GM21825 (cell line): Measurements from ENCODE around the gene RIPOR2.

ENCODE experiments used
- ATAC-seq: cut with Tn5 transposase; IDR thresholded peaks from one replicate; pipeline ENCODE4 v1.9.1; 2021; ENCODE audit warnings: mild to moderate bottlenecking, moderate library complexity; ENCODE audit not compliant: unreplicated experiment

The RIPOR2 gene

GRCh38 chr6:24906314-24906713, 29.4 kb downstream of the RIPOR2 start:
- ATAC-seq = no peak

- no peak for ATAC-seq
Observed at GRCh38 chr6:24905483-24905882, 30.3 kb downstream of the RIPOR2 start.

GRCh38 chr6:24903681-24904080, 32.1 kb downstream of the RIPOR2 start:
- ATAC-seq = no peak

DNA sequence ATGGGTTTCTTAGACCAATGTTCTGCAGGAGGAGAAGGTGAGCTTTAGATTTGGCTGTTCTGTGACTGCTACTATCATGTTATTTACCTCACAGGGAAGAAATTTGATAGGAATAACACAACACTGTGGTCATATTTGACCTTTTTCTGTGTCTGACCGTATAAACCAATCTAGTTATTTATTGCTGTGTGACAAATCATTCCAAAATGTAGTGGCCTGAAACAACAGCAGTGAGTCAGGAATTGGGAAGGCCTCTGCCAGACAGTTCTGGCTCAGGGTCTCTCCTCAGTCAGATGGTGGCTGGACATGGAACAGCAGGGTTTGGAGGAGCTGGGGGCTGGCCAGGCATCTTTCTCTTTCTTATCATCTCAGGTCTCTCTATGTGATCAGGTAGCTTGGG, 33.0 kb downstream of the RIPOR2 start:
- no peak for ATAC-seq

- ATAC-seq = no peak
Observed at GRCh38 chr6:24901698-24902328, 33.9 kb downstream of the RIPOR2 start.

- no peak for ATAC-seq
Observed at GRCh38 chr6:24900917-24901697, 34.7 kb downstream of the RIPOR2 start.

- ATAC-seq = no peak
Observed at GRCh38 chr6:24899997-24900325, 35.8 kb downstream of the RIPOR2 start.

DNA sequence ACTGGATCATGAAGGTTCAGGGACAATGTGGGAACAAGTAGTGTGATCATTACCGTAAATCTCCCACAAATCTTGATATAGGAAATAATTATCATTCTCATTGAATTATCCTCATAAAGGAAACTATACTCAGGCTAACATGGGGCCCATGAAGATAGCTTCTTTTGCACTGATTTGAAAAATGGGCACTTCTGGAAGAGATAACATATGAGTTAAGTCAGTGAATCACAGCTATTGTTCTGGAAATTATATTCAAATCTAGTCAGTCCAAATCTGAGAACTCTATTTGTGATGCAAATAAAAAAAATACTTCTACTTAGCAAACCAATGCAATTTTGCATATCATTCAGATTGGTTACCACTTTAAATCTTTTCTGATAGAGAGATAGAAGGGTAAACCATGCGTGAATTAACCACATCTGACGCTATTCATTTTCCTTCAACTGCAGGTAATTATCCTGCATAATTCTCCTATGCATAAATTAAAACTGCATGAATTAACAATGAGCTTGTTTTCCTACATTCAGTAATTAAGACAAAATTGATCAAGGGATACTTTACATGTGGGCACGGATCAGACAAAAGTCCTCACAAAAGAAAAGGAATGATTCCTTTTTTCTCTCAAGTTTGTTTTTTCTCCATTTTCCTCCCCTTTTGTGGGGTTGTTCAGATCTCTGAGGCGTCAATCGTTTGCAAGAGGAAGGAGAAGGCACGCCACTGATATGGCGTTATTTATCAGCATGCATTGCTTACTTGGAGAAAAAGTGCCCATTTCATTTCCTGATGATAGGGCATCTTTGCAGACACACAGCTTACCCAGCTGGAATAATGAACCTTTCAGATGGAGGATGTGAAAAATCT, 36.4 kb downstream of the RIPOR2 start:
- ATAC-seq = no peak

GRCh38 chr6:24898676-24899075, 37.1 kb downstream of the RIPOR2 start:
- no peak for ATAC-seq

- ATAC-seq = no peak
Observed at GRCh38 chr6:24897186-24897585, 38.6 kb downstream of the RIPOR2 start.

- no peak for ATAC-seq
Observed at GRCh38 chr6:24893342-24893850, 42.4 kb downstream of the RIPOR2 start.

DNA sequence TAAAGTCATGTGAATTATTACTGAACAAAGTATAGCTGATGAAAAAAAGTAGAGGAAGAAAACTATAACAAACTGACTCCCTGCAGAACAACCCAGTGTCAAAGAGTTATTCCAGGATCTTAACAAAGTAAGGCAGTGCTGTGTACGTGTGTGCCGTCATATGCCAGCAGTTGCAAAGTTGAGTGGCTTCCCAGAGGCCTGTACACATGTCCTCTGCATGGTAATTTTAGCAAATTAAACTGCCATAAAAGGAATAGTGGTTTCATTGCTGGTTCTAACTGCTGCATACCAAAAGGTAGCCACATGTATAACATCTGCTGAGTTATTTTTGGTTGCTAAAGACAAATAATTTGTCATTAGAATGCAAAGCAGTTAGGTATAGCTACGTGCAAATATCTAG, 44.8 kb downstream of the RIPOR2 start:
- no peak for ATAC-seq

DNA sequence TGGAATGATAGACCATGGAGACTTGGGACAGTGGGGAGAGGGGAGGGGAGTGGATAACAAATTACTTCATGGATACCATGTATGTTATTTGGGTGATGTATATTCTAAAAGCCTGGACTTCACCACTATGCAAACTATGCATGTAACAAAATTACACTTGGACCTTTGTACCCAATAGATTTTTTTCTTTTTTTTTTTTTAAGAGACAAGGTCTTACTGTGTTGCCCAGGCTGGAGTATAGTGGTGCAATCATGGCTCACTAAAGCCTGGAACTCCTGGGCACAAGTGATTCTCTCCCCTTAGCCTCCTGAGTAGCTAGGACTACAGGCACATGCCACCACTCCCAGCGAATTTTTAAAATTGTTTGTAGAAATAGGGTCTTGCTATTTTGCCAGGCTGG, 45.3 kb downstream of the RIPOR2 start:
- no peak for ATAC-seq

DNA sequence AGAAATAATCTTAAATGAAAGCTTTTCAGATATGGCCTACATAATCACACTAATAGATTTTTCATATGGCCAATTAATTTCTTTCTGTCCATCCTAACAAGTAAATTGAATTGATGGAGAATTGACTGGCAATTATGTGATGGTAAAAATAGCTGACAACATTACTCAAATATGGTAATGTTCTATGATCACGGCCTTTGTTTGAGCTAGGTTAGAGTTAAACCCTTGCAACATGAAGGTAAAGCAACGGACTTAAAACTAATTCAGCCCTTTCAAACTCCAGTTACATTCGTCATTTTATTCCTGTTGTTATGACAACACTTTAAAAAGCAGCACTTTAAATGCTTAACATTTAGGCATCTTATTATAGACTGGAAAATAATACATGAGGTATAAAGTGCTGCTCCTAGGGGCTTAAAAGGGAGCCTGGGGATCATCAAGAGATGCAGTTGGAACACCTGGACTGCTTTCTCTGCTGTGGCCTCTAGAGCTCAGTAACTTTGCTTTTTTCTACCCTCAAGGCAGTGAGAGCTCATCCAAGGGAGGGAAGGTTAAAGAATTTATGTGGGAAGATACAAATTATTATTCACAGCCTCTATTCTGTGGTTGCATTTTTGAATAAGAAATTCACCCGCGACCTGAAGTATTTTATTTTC, 46.9 kb downstream of the RIPOR2 start:
- ATAC-seq = no peak

- no peak for ATAC-seq
Observed at GRCh38 chr6:24887545-24888140, 48.1 kb downstream of the RIPOR2 start.

- peak; percentile 74 for ATAC-seq
Observed at GRCh38 chr6:24883618-24884017, 52.1 kb downstream of the RIPOR2 start.

DNA sequence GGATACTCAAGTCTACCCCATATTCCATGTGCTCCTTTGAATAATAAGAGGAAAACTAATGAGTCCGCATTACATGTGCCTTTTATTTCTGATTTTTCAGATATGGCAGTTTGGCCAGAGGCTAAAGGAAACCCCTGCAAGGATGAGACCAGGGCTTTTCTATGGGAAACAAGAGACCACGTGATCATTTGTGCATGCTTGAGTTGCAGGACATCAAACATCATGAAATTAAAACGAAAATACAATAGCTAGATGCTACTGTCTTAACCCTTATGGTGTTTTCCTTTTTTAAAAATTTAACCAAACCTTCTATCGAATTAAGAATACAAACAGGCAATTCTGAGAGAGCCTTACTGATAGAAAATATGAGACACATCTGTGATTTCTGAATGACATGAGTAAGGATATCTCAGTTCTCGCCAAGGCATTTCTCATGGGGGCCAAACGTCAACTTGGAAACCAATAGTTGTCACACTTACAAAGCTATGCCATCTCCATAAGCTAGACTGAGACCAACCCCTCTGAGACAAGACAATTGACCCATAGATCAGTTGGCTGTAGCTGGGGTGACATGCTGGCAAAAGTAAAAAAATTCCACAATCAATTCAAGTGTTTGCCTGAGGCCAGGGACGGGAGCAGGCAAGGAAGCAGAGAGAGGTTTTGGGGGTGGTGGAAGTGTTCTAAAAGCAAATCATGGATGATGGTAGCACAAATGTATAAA, 52.8 kb downstream of the RIPOR2 start:
- no peak for ATAC-seq

- no peak for ATAC-seq
Observed at GRCh38 chr6:24882295-24882694, 53.5 kb downstream of the RIPOR2 start.

DNA sequence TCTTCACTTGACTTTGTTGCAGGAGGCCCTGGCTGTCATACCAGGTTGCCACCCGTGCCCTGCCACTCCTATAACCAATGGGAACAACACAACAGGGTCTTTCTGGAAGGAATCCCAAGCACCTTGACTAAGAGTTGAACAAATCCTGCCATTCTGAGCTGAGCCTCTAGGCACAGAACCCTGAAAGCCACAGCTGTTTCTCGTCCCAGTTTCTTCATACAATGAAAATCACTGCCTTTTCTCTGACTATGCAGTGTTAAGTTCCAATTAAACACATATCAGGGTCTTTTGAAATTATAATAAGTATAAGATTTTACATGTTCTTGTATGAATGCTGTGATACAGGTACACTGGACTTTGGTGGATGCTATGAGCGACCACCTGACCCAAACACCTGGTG, 54.4 kb downstream of the RIPOR2 start:
- no peak for ATAC-seq

DNA sequence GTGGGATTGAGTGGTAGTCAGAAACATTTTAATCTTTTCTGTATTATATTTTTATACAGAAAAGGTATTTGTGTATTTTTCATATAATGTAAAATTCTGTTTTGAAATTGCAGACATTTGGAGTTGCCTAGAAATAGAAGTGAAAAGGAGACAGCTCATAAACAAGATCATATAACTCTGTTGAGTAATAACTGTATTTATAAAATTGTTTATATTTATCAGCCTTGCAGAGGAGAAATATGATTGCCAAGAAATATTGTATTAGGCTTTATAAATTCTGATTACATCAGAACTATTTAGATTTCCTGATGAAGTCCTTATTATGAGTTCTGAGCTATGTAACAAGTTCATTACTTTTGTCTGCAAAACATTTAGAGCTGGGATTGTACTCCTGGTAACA, 55.3 kb downstream of the RIPOR2 start:
- ATAC-seq = no peak
